Activated T-cell treated with anti-CD3 and anti-CD28 coated beads, Interleukin-2, amount 50 U/mL, for 72 hours (primary cell): ENCODE measurements around the gene RTL5. TPM values are rescaled to one million over a fixed set of nuclear protein-coding genes. Genes with fewer than 3 reads are reported as not detected.
A peak's percentile ranks its signal among the peaks of the same experiment; 100 is the strongest.

ENCODE experiments used
- ATAC-seq, 2 donors: fragments of 150-1000 bp; cut with Tn5 transposase; replicated peaks in 1 of 2; 2 replicates each; pipeline ENCODE4 v1.10.0; 2021; ENCODE audit warnings: moderate library complexity in 2 of 2, mild to moderate bottlenecking in 1 of 2
- DNase-seq, 2 donors: peaks; one replicate each; pipeline ENCODE4 v3.0.0; 2021 to 2022; ENCODE audit warnings: mixed read lengths in 1 of 2
- H3K27ac Mint-ChIP-seq: one replicate; pipeline ENCODE4 v1.8.0; 2022; ENCODE audit warnings: mild to moderate bottlenecking, moderate library complexity, mixed read lengths
- H3K27me3 Mint-ChIP-seq: one replicate; pipeline ENCODE4 v1.8.0; 2022; ENCODE audit warnings: low read depth, mixed read lengths
- H3K36me3 Mint-ChIP-seq, 2 donors: one replicate each; pipeline ENCODE4 v1.8.0; 2022; ENCODE audit warnings: mixed read lengths in 2 of 2, mild to moderate bottlenecking in 1 of 2; ENCODE audit not compliant: insufficient read depth in 2 of 2
- H3K4me1 Mint-ChIP-seq: one replicate; pipeline ENCODE4 v1.8.0; 2022; ENCODE audit warnings: low read depth, mixed read lengths
- H3K4me3 Mint-ChIP-seq, 2 donors: one replicate each; pipeline ENCODE4 v1.8.0; 2022; ENCODE audit warnings: mild to moderate bottlenecking in 2 of 2, mixed read lengths in 2 of 2, moderate library complexity in 2 of 2
- H3K9me3 Mint-ChIP-seq, 2 donors: one replicate each; pipeline ENCODE4 v1.8.0; 2022; ENCODE audit warnings: mixed read lengths in 2 of 2
- total RNA-seq, 2 donors: library from RNA; stranded (reverse); gene quantifications; one replicate each; pipeline ENCODE4 v1.2.3, GENCODE V29; 2022

Gene RTL5
- total RNA-seq, 2 donors from 2014 or later = 0.17 to 0.74 TPM

- H3K4me3 Mint-ChIP-seq = peak overlapping the region in 1 of 2 donors; percentile 12
- H3K27ac Mint-ChIP-seq = peak overlapping the region; percentile 28
- DNase-seq = no peak
- no peak for ATAC-seq
- no peaks in the 10 kb centered on the region for H3K4me1 Mint-ChIP-seq
- H3K27me3 Mint-ChIP-seq = peaks cover 55% of the 10 kb centered on the region
- H3K9me3 Mint-ChIP-seq = no peaks in the 10 kb centered on the region
- H3K36me3 Mint-ChIP-seq = no peaks in the 10 kb centered on the region
These were observed 18.3 kb downstream of the RTL5 start for GRCh38 chrX:72113461-72113860.

- Mint-ChIP-seq H3K27ac (no peak overlapping the region), H3K36me3 (no peaks in the 10 kb centered on the region), H3K27me3 (peaks cover 61% of the 10 kb centered on the region), H3K9me3 (no peaks in the 10 kb centered on the region), H3K4me1 (no peaks in the 10 kb centered on the region), H3K4me3 (no peak overlapping the region)
- DNase-seq (no peak), ATAC-seq (peak in 1 of 2 donors; percentile 69)
These were observed 20.6 kb downstream of the RTL5 start for GRCh38 chrX:72110876-72111708.

GRCh38 chrX:72110051-72110875 lies 21.5 kb downstream of the RTL5 start:
- Mint-ChIP-seq H3K9me3 (no peaks in the 10 kb centered on the region), H3K27me3 (peaks cover 57% of the 10 kb centered on the region), H3K27ac (no peak overlapping the region), H3K4me3 (no peak overlapping the region), H3K4me1 (no peaks in the 10 kb centered on the region), H3K36me3 (no peaks in the 10 kb centered on the region)
- ATAC-seq (no peak), DNase-seq (no peak)

- H3K4me3 Mint-ChIP-seq = no peak overlapping the region
These were observed 23.0 kb downstream of the RTL5 start for GRCh38 chrX:72108666-72109065.

GRCh38 chrX:72107841-72108595 lies 23.7 kb downstream of the RTL5 start:
- Mint-ChIP-seq H3K36me3 (no peaks in the 10 kb centered on the region), H3K27ac (no peak overlapping the region), H3K4me3 (no peak overlapping the region), H3K9me3 (no peaks in the 10 kb centered on the region), H3K27me3 (peaks cover 63% of the 10 kb centered on the region), H3K4me1 (no peaks in the 10 kb centered on the region)
- DNase-seq (no peak), ATAC-seq (no peak)

More at GRCh38 chrX:72108666-72109065, 23.0 kb downstream of the RTL5 start:
- no peaks in the 10 kb centered on the region for H3K36me3 Mint-ChIP-seq
- no peaks in the 10 kb centered on the region for H3K4me1 Mint-ChIP-seq
- no peaks in the 10 kb centered on the region for H3K9me3 Mint-ChIP-seq
- peaks cover 61% of the 10 kb centered on the region for H3K27me3 Mint-ChIP-seq
- no peak for DNase-seq
- no peak for ATAC-seq
- H3K27ac Mint-ChIP-seq = no peak overlapping the region

- Mint-ChIP-seq H3K27ac (no peak overlapping the region), H3K9me3 (no peaks in the 10 kb centered on the region), H3K4me1 (peaks cover under 1% of the 10 kb centered on the region), H3K27me3 (peaks cover 63% of the 10 kb centered on the region), H3K4me3 (no peak overlapping the region), H3K36me3 (no peaks in the 10 kb centered on the region)
- DNase-seq (no peak), ATAC-seq (peak; percentile 46 to 58)
These were observed 24.4 kb downstream of the RTL5 start for GRCh38 chrX:72107320-72107719.

GRCh38 chrX:72105436-72105835 lies 26.3 kb downstream of the RTL5 start:
- Mint-ChIP-seq H3K27ac (no peak overlapping the region), H3K36me3 (no peaks in the 10 kb centered on the region), H3K9me3 (no peaks in the 10 kb centered on the region), H3K4me3 (peak overlapping the region in 1 of 2 donors; percentile 43), H3K27me3 (peaks cover 69% of the 10 kb centered on the region), H3K4me1 (peaks cover 19% of the 10 kb centered on the region)
- DNase-seq (peak; percentile 34 to 43), ATAC-seq (peak; percentile 65 to 73)

GRCh38 chrX:72102760-72103159 lies 29.0 kb downstream of the RTL5 start:
- Mint-ChIP-seq H3K4me3 (no peak overlapping the region), H3K4me1 (peaks cover 27% of the 10 kb centered on the region), H3K27me3 (peaks cover 73% of the 10 kb centered on the region), H3K27ac (no peak overlapping the region), H3K9me3 (no peaks in the 10 kb centered on the region), H3K36me3 (no peaks in the 10 kb centered on the region)
- DNase-seq (no peak), ATAC-seq (no peak)

GRCh38 chrX:72102126-72102525 lies 29.6 kb downstream of the RTL5 start:
- H3K36me3 Mint-ChIP-seq = no peaks in the 10 kb centered on the region
- no peak for ATAC-seq
- DNase-seq = no peak
- H3K4me3 Mint-ChIP-seq = peak overlapping the region in 1 of 2 donors; percentile 29
- no peak overlapping the region for H3K27ac Mint-ChIP-seq
- H3K27me3 Mint-ChIP-seq = peaks cover 73% of the 10 kb centered on the region
- no peaks in the 10 kb centered on the region for H3K9me3 Mint-ChIP-seq
- peaks cover 27% of the 10 kb centered on the region for H3K4me1 Mint-ChIP-seq

- Mint-ChIP-seq H3K4me3 (peak overlapping the region in 1 of 2 donors; percentile 29), H3K27ac (no peak overlapping the region), H3K9me3 (no peaks in the 10 kb centered on the region), H3K36me3 (no peaks in the 10 kb centered on the region), H3K4me1 (peaks cover 27% of the 10 kb centered on the region), H3K27me3 (peaks cover 77% of the 10 kb centered on the region)
- ATAC-seq (no peak), DNase-seq (no peak)
These were observed 30.1 kb downstream of the RTL5 start for GRCh38 chrX:72101597-72102037.

GRCh38 chrX:72100824-72101351 lies 30.8 kb downstream of the RTL5 start:
- ATAC-seq (peak; percentile 80 to 89), DNase-seq (peak; percentile 76 to 78)
- peaks cover 76% of the 10 kb centered on the region for H3K27me3 Mint-ChIP-seq
- no peaks in the 10 kb centered on the region for H3K36me3 Mint-ChIP-seq
- H3K27ac Mint-ChIP-seq = peak overlapping the region; percentile 79
- no peaks in the 10 kb centered on the region for H3K9me3 Mint-ChIP-seq
- peak overlapping the region; percentile 52 to 72 for H3K4me3 Mint-ChIP-seq
- H3K4me1 Mint-ChIP-seq = peaks cover 27% of the 10 kb centered on the region

GRCh38 chrX:72100051-72100755 lies 31.5 kb downstream of the RTL5 start:
- Mint-ChIP-seq H3K4me1 (peaks cover 27% of the 10 kb centered on the region), H3K27me3 (peaks cover 82% of the 10 kb centered on the region), H3K4me3 (peak overlapping the region in 1 of 2 donors; percentile 72), H3K36me3 (no peaks in the 10 kb centered on the region), H3K9me3 (no peaks in the 10 kb centered on the region), H3K27ac (no peak overlapping the region)
- DNase-seq (no peak), ATAC-seq (peak; percentile 9 to 53)
